Measurements from ENCODE around the gene ZNF280C. TPM values are rescaled to one million over a fixed set of nuclear protein-coding genes. Genes with fewer than 3 reads are reported as not detected.
A peak's percentile ranks its signal among the peaks of the same experiment; 100 is the strongest.

The ZNF280C gene
- total RNA-seq, 1 donor from 2014 or later, result 3.3 TPM

- no peak for DNase-seq (ENCODE audit: low spot score)
Observed at GRCh38 chrX:130176942-130177341, 91.8 kb downstream of the ZNF280C start.

GRCh38 chrX:130176354-130176776, 92.3 kb downstream of the ZNF280C start:
- no peak for DNase-seq (ENCODE audit: low spot score)

GRCh38 chrX:130174937-130175336, 93.8 kb downstream of the ZNF280C start:
- DNase-seq (ENCODE audit: low spot score), result no peak

GRCh38 chrX:130174045-130174704, 94.5 kb downstream of the ZNF280C start:
- DNase-seq (ENCODE audit: low spot score), result no peak

GRCh38 chrX:130173190-130173895, 95.4 kb downstream of the ZNF280C start:
- DNase-seq (ENCODE audit: low spot score), result peak; percentile 87

GRCh38 chrX:130172127-130172845, 96.4 kb downstream of the ZNF280C start:
- peak; percentile 88 for DNase-seq (ENCODE audit: low spot score)

GRCh38 chrX:130171446-130172126, 97.1 kb downstream of the ZNF280C start, which contains the start of gene RAB33A:
Gene RAB33A, plus strand, starts transcription at chrX:130171962. Its CDS starts 101 bp downstream, at chrX:130172063.
- peak; percentile 87 for DNase-seq (ENCODE audit: low spot score)

GRCh38 chrX:130170752-130171445, 97.8 kb downstream of the ZNF280C start:
- DNase-seq (ENCODE audit: low spot score), result no peak

- DNase-seq (ENCODE audit: low spot score), result no peak
Observed at GRCh38 chrX:130167040-130167439, 101.7 kb downstream of the ZNF280C start.

GRCh38 chrX:130166503-130166777, 102.3 kb downstream of the ZNF280C start:
- DNase-seq (ENCODE audit: low spot score), result no peak

GRCh38 chrX:130165703-130166502, 102.8 kb downstream of the ZNF280C start, which contains the start of gene AIFM1:
Gene AIFM1, minus strand, starts transcription at chrX:130165841. Its CDS starts 185 bp downstream, at chrX:130165656.
- DNase-seq (ENCODE audit: low spot score), result peak; percentile 95

GRCh38 chrX:130165181-130165702, 103.5 kb downstream of the ZNF280C start:
- no peak for DNase-seq (ENCODE audit: low spot score)

- DNase-seq (ENCODE audit: low spot score), result no peak
Observed at GRCh38 chrX:130163398-130163797, 105.3 kb downstream of the ZNF280C start.

GRCh38 chrX:130162094-130162735, 106.5 kb downstream of the ZNF280C start:
- DNase-seq (ENCODE audit: low spot score), result no peak

- DNase-seq (ENCODE audit: low spot score), result no peak
Observed at GRCh38 chrX:130159776-130160175, 108.9 kb downstream of the ZNF280C start.

- DNase-seq (ENCODE audit: low spot score), result no peak
Observed at GRCh38 chrX:130158311-130158710, 110.4 kb downstream of the ZNF280C start.

- DNase-seq (ENCODE audit: low spot score), result no peak
Observed at GRCh38 chrX:130155564-130155963, 113.1 kb downstream of the ZNF280C start.
